Left ventricle myocardium inferior (tissue), 1 donor: ENCODE measurements around the gene MSANTD3. TPM values are rescaled to one million over a fixed set of nuclear protein-coding genes. Genes with fewer than 3 reads are reported as not detected.
A peak's percentile ranks its signal among the peaks of the same experiment; 100 is the strongest.
"Not testable (repeated sequence)": the region's sequence is repeated elsewhere in the genome, so short reads cannot be mapped to it uniquely, and the experiment has no call there.

Source experiments
- DNase-seq: peaks from one replicate; pipeline ENCODE4 v3.0.0-alpha.2; 2020
- H3K27ac ChIP-seq: fragments of 200-600 bp; replicated peaks from 2 replicates; pipeline ENCODE4 v1.8.0; 2021
- H3K27me3 ChIP-seq: fragments of 200-600 bp; 2 replicates; pipeline ENCODE4 v1.8.0; 2021; ENCODE audit warnings: low read depth
- H3K36me3 ChIP-seq: fragments of 200-600 bp; 2 replicates; pipeline ENCODE4 v1.8.0; 2021
- H3K4me1 ChIP-seq: fragments of 200-600 bp; 2 replicates; pipeline ENCODE4 v1.8.0; 2021
- H3K4me3 ChIP-seq: fragments of 200-600 bp; 2 replicates; pipeline ENCODE4 v1.8.0; 2021; ENCODE audit warnings: mild to moderate bottlenecking, moderate library complexity
- H3K9me3 ChIP-seq: fragments of 200-600 bp; replicated peaks from 2 replicates; pipeline ENCODE4 v1.8.0; 2021
- intact Hi-C: fragments of 100-400 bp; cut with micrococcal nuclease; formaldehyde crosslinking; loops from one replicate; pipeline ENCODE4 v1.11.0; 2022
- total RNA-seq: library from RNA; stranded (reverse); fragmentation: NEBNext Ultra II Directional; extraction: Animal tissue kit (Norgen Biotek cat#: 25700); gene quantifications from one replicate; pipeline ENCODE4 v1.2.1, GENCODE V29; 2021
- TF ChIP-seq, protein P1 (sequence below): fragments of 200-600 bp; IDR thresholded peaks from 2 replicates; pipeline ENCODE4 v1.8.0; 2021; ENCODE audit warnings: antibody characterized with exemption, mild to moderate bottlenecking, borderline replicate concordance
- donor health status: DM: no; HTN: yes; CAD: no; lungs with severe emphysema.

MSANTD3 gene
- total RNA-seq, 1 donor from 2014 or later, result 19.8 TPM

DNA sequence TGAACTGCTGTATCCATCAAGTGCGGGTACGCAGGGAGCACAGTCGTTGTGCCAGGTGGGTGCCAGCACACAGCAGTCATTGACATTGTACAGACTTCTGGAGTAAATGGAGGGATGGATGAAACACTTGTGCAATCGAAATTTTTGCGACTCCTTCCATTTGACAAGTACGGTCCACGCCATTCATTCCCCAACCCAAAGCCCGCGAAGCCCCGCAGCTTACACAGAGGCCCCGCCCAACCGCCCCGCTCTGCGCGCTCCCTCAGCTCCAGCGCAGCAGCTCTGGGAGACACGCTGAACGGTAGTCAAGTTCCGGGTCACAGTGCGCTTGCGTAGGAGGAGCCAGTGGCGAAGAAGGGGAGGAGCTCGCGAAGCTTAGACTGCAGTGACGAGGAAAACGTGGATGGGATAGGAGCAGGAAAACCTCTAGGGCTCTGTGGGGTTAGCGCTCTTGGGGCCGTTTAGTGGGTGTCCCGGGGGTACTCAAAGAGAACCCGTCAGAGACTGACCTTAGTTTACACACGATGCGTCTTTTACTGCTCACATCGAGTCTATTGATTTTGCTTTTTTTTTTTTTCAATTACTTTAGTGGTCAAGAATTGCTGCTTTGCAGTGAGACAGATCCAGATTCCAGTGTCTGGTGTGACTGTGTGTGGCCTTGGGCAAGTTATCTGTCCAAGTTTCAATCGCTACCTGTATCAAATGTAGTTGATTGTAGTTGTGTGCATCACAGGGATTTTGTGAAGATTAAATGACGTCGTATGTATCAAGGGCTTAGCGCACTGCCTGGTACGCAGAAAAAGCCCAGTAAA is 15.3 kb upstream of the MSANTD3 start:
- TF ChIP-seq, protein P1, sequence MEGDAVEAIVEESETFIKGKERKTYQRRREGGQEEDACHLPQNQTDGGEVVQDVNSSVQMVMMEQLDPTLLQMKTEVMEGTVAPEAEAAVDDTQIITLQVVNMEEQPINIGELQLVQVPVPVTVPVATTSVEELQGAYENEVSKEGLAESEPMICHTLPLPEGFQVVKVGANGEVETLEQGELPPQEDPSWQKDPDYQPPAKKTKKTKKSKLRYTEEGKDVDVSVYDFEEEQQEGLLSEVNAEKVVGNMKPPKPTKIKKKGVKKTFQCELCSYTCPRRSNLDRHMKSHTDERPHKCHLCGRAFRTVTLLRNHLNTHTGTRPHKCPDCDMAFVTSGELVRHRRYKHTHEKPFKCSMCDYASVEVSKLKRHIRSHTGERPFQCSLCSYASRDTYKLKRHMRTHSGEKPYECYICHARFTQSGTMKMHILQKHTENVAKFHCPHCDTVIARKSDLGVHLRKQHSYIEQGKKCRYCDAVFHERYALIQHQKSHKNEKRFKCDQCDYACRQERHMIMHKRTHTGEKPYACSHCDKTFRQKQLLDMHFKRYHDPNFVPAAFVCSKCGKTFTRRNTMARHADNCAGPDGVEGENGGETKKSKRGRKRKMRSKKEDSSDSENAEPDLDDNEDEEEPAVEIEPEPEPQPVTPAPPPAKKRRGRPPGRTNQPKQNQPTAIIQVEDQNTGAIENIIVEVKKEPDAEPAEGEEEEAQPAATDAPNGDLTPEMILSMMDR, result no peak
- intact Hi-C loops, result no loop called here
- Histone ChIP-seq H3K27ac (peak overlapping the region; percentile 58), H3K9me3 (no peaks in the 10 kb centered on the region), H3K27me3 (peaks cover 21% of the 10 kb centered on the region), H3K4me1 (peaks cover 12% of the 10 kb centered on the region), H3K36me3 (no peaks in the 10 kb centered on the region), H3K4me3 (peak overlapping the region; percentile 69)
- DNase-seq, result peak; percentile 87

DNA sequence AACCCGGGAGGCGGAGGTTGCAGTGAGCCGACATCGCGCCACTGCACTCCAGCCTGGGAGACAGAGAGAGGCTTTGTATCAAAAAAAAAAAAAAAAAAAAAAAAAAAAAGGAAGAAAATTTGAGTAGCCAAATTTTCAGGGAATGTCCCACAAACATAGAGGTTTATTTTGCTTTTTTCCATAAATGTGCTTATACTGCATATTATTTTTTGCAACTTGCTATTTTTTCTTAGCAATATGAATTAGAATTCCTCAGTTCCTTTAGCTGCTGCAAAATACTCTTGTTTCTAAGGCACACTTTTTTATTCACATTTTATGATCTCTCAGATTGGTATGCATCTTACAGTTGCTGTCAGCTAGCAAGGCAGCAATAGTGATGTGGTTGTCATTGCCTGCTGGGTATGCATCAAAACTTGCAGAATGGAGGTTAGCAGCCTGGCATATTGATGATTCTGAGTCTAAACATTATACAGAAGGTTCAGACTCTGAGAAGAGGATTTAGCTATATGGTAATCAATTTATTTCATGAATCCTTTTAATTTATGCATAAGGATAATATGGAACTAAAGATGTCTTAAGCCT is 13.0 kb upstream of the MSANTD3 start:
- TF ChIP-seq, protein P1, result no peak
- no peak for DNase-seq
- intact Hi-C loops, result no loop called here
- H3K4me3 ChIP-seq, result no peak overlapping the region
- no peak overlapping the region for H3K27ac ChIP-seq
- no peaks in the 10 kb centered on the region for H3K9me3 ChIP-seq
- peaks cover 33% of the 10 kb centered on the region for H3K27me3 ChIP-seq
- no peaks in the 10 kb centered on the region for H3K36me3 ChIP-seq
- peaks cover 12% of the 10 kb centered on the region for H3K4me1 ChIP-seq

DNA sequence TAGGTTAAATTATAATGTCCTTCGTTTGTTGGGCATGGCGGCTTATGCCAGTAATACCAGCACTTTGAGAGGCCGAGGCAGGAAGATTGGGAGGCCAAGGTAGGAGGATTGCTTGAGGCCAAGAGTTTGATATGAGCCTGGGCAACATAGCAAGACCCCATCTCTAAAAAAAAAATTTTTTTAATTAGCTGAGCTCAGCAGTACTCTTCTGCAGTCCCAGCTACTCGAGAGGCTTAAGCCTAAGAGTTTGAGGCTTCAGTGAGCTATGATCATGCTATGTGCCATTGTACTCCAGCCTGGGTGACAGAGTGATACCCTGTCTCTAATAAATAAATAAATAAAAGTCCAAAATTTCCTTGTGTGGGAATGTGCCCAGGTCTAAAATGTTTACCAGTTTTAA is 9.1 kb upstream of the MSANTD3 start:
- Histone ChIP-seq H3K27ac (no peak overlapping the region), H3K4me3 (no peak overlapping the region), H3K27me3 (peaks cover 34% of the 10 kb centered on the region), H3K9me3 (no peaks in the 10 kb centered on the region), H3K36me3 (no peaks in the 10 kb centered on the region), H3K4me1 (no peaks in the 10 kb centered on the region)
- TF ChIP-seq, protein P1, result no peak
- no peak for DNase-seq
- intact Hi-C loops, result no loop called here

DNA sequence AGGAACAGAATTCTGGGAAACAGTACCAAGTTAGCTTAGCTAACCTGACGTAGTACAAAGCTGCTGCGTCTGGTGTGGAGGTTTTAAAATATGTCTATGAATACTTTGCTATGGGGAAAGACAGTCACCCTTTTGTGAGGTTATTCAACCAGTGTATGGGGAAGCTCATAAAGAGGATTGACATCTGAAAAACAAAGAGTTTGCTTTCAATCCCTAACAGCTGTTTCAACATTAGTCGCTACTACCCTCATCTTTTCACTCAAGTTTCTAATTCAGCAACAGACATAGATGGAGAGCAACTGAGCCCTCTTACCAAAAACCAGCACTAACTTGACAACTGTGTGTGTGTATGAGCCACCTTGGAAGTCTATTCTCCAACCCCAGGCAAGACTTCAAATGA is 7.8 kb upstream of the MSANTD3 start:
- Histone ChIP-seq H3K4me3 (no peak overlapping the region), H3K4me1 (no peaks in the 10 kb centered on the region), H3K27ac (no peak overlapping the region), H3K36me3 (no peaks in the 10 kb centered on the region), H3K27me3 (peaks cover 34% of the 10 kb centered on the region), H3K9me3 (no peaks in the 10 kb centered on the region)
- intact Hi-C loops, result no loop called here
- TF ChIP-seq, protein P1, result no peak
- no peak for DNase-seq

DNA sequence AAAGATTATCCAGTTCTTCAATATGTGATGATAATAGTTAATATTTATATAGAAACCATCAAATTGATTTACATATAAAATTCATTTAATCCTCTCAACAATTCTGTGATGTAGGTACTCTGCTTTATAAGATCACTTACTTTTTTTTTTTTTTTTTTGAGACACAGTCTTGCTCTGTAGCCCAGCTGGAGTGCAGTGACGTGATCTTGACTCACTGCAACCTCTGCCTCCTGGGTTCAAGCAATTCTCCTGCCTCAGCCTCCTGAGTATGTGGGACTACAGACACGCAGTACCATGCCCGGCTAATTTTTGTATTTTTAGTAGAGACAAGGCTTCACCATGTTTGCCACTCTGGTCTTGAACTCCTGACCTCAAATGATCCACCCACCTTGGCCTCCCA is 5.8 kb upstream of the MSANTD3 start:
- intact Hi-C loops, DNase-seq, H3K4me3 ChIP-seq, H3K4me1 ChIP-seq, H3K36me3 ChIP-seq, H3K9me3 ChIP-seq, H3K27ac ChIP-seq: not testable (repeated sequence)
- H3K27me3 ChIP-seq, result peaks cover 26% of the 10 kb centered on the region

DNA sequence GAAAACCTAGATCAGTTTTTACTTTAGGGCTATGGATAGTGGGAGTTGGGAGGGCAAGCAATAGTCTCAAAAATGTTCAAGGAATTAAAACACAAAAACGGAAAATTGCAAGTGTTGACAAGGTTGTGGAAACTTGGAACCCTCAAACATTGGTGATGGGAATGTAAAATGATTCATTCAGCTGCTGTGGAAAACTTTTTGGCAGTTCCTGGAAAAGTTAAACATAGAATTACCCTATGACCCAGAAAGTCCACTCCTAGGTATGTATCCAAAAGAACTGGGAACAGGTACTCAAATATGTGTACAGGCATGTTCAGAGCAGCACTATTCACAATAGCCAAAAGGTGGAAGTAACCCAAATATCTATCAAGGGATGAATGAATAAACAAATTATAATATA is 1.2 kb upstream of the MSANTD3 start:
- Histone ChIP-seq H3K4me3 (no peak overlapping the region), H3K27me3 (no peaks in the 10 kb centered on the region), H3K9me3 (no peaks in the 10 kb centered on the region), H3K27ac (peak overlapping the region; percentile 87), H3K4me1 (peaks cover 35% of the 10 kb centered on the region), H3K36me3 (no peaks in the 10 kb centered on the region)
- intact Hi-C loops, result no loop called here
- DNase-seq, result no peak
- TF ChIP-seq, protein P1, result no peak
